Measurements from ENCODE around the gene GPRC5B.

Gene GPRC5B

GRCh38 chr16:19913340-19913645 lies 28.6 kb upstream of the GPRC5B start:
- Histone ChIP-seq H3K4me2 (ENCODE audit: low read depth, low read length, poor library complexity, severe bottlenecking) (no peak overlapping the region), H2AFZ (ENCODE audit: low read length) (no peak overlapping the region), H3K9ac (ENCODE audit: low read depth, low read length, poor library complexity, severe bottlenecking) (no peak overlapping the region), H3F3A (ENCODE audit: low read depth) (no peaks in the 10 kb centered on the region), H3K27me3 (ENCODE audit: insufficient read depth, low read length, poor library complexity, severe bottlenecking) (no peaks in the 10 kb centered on the region), H3K4me1 (ENCODE audit: insufficient read depth, low read length, poor library complexity, severe bottlenecking) (no peaks in the 10 kb centered on the region), H3K4me3 (ENCODE audit: low read length, poor library complexity, severe bottlenecking) (no peak overlapping the region), H3K36me3 (ENCODE audit: insufficient read depth, low read length) (no peaks in the 10 kb centered on the region), H3K79me2 (ENCODE audit: insufficient read depth, low read length) (no peaks in the 10 kb centered on the region), H3K9me2 (replicated peaks; ENCODE audit: low read depth, low read length) (no peaks in the 10 kb centered on the region), H3K9me3 (ENCODE audit: insufficient read depth, low read depth, low read length) (no peaks in the 10 kb centered on the region), H4K20me1 (ENCODE audit: insufficient read depth, low read length, poor library complexity, severe bottlenecking) (no peaks in the 10 kb centered on the region)
- TF ChIP-seq EZH2phosphoT487 (IDR thresholded peaks at IDR 0.05; ENCODE audit: borderline replicate concordance) (no peak), CTCF (conservative IDR thresholded peaks at IDR 0.05; ENCODE audit: low read length) (no peak)

GRCh38 chr16:19912455-19913339 lies 28.0 kb upstream of the GPRC5B start:
- no peaks in the 10 kb centered on the region for H3K4me1 ChIP-seq (ENCODE audit: insufficient read depth, low read length, poor library complexity, severe bottlenecking)
- H3F3A ChIP-seq (ENCODE audit: low read depth), result no peaks in the 10 kb centered on the region
- no peaks in the 10 kb centered on the region for H3K27me3 ChIP-seq (ENCODE audit: insufficient read depth, low read length, poor library complexity, severe bottlenecking)
- H3K9me3 ChIP-seq (ENCODE audit: insufficient read depth, low read depth, low read length), result no peaks in the 10 kb centered on the region
- H2AFZ ChIP-seq (ENCODE audit: low read length), result no peak overlapping the region
- H3K36me3 ChIP-seq (ENCODE audit: insufficient read depth, low read length), result no peaks in the 10 kb centered on the region
- no peak overlapping the region for H3K4me3 ChIP-seq (ENCODE audit: low read length, poor library complexity, severe bottlenecking)
- H3K9me2 ChIP-seq (replicated peaks; ENCODE audit: low read depth, low read length), result no peaks in the 10 kb centered on the region
- no peak overlapping the region for H3K4me2 ChIP-seq (ENCODE audit: low read depth, low read length, poor library complexity, severe bottlenecking)
- no peaks in the 10 kb centered on the region for H4K20me1 ChIP-seq (ENCODE audit: insufficient read depth, low read length, poor library complexity, severe bottlenecking)
- no peak overlapping the region for H3K9ac ChIP-seq (ENCODE audit: low read depth, low read length, poor library complexity, severe bottlenecking)
- TF ChIP-seq EZH2phosphoT487 (IDR thresholded peaks at IDR 0.05; ENCODE audit: borderline replicate concordance), result no peak
- TF ChIP-seq CTCF (conservative IDR thresholded peaks at IDR 0.05; ENCODE audit: low read length), result no peak
- no peaks in the 10 kb centered on the region for H3K79me2 ChIP-seq (ENCODE audit: insufficient read depth, low read length)

DNA sequence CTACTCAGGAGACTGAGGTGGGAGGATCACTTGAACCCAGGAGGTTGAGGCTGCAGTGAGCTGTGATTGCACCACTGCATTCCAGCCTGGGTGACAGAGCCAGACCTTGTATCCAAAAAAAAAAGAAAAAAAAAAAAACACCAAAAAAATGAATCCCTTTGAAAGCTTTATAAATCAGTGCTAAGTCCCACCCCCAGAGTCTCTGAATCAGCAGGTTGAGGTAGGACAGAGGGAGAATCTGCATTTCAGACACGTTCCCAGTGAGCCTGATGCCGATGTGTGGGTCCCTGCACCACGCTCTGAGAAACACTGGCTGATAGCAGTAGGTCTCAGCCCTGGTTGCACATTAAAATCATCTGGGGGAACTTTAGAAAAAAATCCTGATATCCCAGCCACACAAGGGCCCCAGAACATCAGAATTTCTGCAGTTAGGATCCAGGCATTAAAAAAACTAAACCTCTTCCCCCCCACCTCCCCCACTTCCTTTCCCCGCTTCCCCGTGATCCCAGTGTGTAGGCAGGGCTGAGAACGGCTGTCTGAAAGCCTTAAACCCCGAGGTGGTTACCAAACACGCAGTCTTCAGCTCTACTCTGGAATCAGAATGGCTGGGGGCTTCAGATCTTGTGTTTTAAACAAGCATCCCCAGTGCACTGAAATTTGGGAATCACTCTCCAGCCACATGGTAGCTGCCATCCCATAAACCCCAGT lies 27.3 kb upstream of the GPRC5B start:
- no peak overlapping the region for H3K4me3 ChIP-seq (ENCODE audit: low read length, poor library complexity, severe bottlenecking)
- no peaks in the 10 kb centered on the region for H3K27me3 ChIP-seq (ENCODE audit: insufficient read depth, low read length, poor library complexity, severe bottlenecking)
- no peak overlapping the region for H3K9ac ChIP-seq (ENCODE audit: low read depth, low read length, poor library complexity, severe bottlenecking)
- H2AFZ ChIP-seq (ENCODE audit: low read length), result no peak overlapping the region
- H3K4me1 ChIP-seq (ENCODE audit: insufficient read depth, low read length, poor library complexity, severe bottlenecking), result no peaks in the 10 kb centered on the region
- H3K9me2 ChIP-seq (replicated peaks; ENCODE audit: low read depth, low read length), result no peaks in the 10 kb centered on the region
- no peaks in the 10 kb centered on the region for H3K79me2 ChIP-seq (ENCODE audit: insufficient read depth, low read length)
- H4K20me1 ChIP-seq (ENCODE audit: insufficient read depth, low read length, poor library complexity, severe bottlenecking), result no peaks in the 10 kb centered on the region
- no peak for TF ChIP-seq EZH2phosphoT487 (IDR thresholded peaks at IDR 0.05; ENCODE audit: borderline replicate concordance)
- TF ChIP-seq CTCF (conservative IDR thresholded peaks at IDR 0.05; ENCODE audit: low read length), result no peak
- H3K36me3 ChIP-seq (ENCODE audit: insufficient read depth, low read length), result no peaks in the 10 kb centered on the region
- H3K9me3 ChIP-seq (ENCODE audit: insufficient read depth, low read depth, low read length), result no peaks in the 10 kb centered on the region
- H3K4me2 ChIP-seq (ENCODE audit: low read depth, low read length, poor library complexity, severe bottlenecking), result no peak overlapping the region
- H3F3A ChIP-seq (ENCODE audit: low read depth), result no peaks in the 10 kb centered on the region
